GM04504 (cell line): ENCODE results near the gene ABCC4.

Source experiments
- DNase-seq: peaks from one replicate; pipeline ENCODE4 v3.0.0-alpha.2; 2012; ENCODE audit warnings: low read depth

The ABCC4 gene

DNA sequence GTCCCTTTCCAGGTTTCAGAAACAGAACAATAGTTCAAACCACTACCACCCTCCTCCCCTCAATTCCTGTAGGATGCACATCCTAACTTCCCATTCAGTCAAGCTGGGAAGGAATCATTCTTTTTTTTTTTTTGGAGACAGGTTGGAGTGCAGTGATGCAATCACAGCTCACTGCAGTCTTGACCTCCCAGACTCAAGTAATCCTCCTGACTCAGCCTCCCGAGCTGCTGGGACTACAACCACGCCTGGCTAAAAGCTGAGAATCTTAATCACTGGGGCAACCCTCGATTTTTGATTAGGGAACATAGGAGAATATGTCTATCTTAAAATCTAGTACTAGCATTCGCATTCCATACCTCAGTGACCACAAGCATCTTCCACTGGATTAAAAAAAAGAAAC lies 146.2 kb downstream of the ABCC4 start:
- DNase-seq: no peak

- DNase-seq: peak; percentile 16
Measured at GRCh38 chr13:95154413-95154886, 146.8 kb downstream of the ABCC4 start.

GRCh38 chr13:95153647-95154412 lies 147.4 kb downstream of the ABCC4 start:
- no peak for DNase-seq

DNA sequence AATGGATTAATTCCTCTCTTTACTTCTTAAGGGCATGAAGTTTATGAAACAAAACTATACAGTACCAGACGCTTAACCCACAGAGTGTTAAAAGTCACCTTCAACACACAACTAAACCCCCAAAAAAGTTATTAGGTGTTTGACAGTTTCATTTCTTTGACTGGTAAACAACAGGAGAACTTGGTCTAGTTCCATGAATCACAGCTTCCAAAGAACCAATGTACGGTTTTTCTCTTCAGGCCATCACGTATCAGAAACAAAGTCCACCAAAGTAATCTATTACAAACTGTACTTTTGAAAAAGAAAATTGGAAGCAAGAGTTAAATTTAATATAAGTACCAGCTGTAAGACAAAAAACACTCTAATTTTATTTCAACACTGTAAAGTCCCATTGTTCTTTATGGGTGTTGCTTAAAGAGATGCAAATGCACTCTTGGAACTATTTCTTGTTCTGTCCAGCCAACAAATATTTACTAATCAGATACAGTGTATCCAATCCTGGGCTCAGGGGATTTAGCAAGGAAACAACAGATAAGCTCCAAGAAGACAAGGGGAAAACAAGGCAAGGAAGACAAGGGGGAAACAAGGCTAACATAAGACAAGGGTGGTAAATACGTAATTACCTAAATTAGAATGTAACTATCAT lies 149.2 kb downstream of the ABCC4 start:
- DNase-seq: no peak

DNA sequence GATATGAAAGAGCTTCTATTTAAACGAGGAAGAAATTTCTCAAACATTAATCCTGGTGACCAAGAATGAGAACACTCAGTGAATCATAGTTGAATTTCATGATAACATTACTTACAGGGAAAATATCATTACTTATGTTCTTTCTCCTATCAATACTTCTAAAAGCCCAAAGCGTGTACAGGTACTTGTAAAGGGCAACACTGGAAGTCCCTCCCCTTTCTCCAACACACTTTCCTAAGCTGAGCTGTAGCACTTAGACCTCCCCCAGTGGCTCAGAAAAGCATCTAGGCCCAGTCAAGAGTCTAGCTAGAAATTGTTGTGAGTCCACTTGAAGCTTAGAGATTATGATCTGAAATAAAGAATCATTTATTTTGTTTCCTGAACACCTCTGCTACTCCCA lies 150.7 kb downstream of the ABCC4 start:
- no peak for DNase-seq

GRCh38 chr13:95146486-95146885 lies 154.8 kb downstream of the ABCC4 start:
- DNase-seq: peak; percentile 17

DNA sequence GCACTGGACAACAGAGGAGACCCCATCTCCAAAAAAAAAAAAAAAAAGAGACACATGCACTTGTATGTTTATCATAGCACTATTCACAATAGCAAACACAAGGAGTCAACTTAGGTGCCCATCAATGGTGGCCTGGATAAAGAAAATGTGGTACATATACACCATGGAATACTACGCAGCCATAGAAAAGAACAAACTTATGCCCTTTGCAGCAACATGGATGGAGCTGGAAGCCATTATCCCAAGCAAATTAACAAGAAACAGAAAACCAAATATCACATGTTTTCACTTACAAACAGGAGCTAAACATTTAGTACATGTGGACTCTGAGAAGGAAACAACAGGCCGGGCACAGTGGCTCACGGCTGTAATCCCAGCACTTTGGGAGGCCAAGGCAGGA lies 155.7 kb downstream of the ABCC4 start:
- DNase-seq: no peak

- DNase-seq: no peak
Measured at GRCh38 chr13:95140502-95140901, 160.7 kb downstream of the ABCC4 start.

GRCh38 chr13:95138876-95139585 lies 162.2 kb downstream of the ABCC4 start:
- DNase-seq: no peak

DNA sequence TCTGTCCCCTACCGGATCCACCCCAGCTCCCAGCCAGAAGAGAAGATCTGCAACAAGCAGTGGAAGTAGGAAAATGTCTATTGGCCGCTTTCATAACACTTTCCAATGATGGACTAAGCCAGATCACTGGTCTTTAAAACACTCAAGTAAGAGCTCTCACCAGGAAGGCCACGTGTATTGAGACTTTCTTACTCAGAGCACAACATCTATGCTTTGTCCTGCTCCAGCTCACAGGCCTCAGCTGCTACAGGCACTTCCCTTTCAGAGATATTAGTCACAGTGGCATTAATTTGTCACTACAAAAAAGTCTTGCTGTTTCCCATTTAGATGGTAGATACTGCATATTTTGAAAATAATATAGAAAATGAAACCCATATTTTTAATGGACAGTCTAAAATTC lies 164.2 kb downstream of the ABCC4 start:
- no peak for DNase-seq

GRCh38 chr13:95136638-95137037 lies 164.6 kb downstream of the ABCC4 start:
- DNase-seq: no peak

GRCh38 chr13:95133498-95133897 lies 167.8 kb downstream of the ABCC4 start:
- no peak for DNase-seq

- DNase-seq: no peak
Measured at GRCh38 chr13:95129004-95129403, 172.2 kb downstream of the ABCC4 start.

DNA sequence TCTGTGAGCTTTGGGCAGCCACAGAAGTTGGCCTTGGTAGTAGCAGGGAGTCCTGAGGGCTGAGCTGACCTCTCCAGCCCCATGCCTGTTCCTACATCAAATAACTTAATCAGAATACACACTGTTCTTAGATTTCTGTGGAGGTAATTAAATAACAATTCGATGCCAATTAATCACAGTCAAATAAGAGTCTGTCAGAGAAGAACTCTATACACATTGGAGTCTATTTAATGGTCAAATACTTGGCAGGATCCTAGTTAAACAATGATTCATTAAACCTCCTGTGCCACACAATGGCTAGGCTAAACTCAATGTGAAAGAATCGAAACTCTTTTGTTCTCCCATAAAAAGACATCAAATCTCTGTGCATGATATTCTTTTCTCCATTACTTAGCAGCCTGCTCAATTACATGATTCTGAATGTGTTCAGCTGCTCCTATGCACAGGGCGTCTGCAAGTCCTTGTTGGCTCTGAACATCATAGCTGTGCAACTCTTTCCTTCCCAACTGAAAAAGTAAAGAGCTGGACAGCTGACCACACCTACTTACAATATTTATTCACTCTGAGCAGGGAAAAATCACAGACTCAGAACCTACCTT lies 173.1 kb downstream of the ABCC4 start:
- no peak for DNase-seq

DNA sequence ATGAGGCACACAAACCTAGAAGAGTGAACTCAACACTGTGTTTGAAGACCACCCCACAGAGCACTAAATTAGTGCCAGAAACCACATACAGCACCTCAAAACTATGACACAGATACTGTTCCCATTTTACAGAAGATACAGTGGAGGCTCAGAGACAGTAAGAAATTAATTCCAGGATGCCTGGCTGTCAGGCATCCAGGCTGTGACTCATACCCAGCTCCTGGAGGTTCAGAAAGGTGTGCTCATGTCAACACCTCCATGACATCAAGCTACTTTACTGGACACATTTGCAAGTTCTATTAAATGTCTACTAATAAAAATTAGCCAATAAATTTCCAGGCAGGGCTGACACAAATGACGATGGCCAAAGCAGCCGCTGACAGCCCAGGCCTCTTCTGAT lies 176.3 kb downstream of the ABCC4 start:
- DNase-seq: no peak

GRCh38 chr13:95123726-95124125 lies 177.5 kb downstream of the ABCC4 start:
- no peak for DNase-seq

GRCh38 chr13:95122063-95122462 lies 179.2 kb downstream of the ABCC4 start:
- DNase-seq: no peak

DNA sequence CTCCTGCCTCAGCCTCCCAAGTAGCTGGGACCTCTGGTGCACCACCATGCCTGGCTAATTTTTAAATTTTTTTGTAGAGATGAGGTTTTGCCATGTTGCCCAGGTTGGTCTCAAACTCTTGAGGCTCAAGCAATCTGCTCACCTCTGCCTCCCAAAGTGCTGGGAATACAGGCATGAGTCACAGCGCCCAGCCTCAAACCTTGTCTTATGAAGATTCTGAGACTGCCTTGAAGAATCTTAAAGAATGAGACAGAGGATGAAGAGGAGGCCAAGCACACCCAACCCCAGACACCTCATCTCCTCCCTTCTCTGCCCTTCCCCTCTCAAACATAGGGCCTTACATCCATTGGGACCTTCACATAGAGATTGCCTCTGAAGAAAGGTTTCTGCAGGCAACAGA lies 179.7 kb downstream of the ABCC4 start:
- no peak for DNase-seq

GRCh38 chr13:95120650-95121049 lies 180.6 kb downstream of the ABCC4 start:
- DNase-seq: no peak

DNA sequence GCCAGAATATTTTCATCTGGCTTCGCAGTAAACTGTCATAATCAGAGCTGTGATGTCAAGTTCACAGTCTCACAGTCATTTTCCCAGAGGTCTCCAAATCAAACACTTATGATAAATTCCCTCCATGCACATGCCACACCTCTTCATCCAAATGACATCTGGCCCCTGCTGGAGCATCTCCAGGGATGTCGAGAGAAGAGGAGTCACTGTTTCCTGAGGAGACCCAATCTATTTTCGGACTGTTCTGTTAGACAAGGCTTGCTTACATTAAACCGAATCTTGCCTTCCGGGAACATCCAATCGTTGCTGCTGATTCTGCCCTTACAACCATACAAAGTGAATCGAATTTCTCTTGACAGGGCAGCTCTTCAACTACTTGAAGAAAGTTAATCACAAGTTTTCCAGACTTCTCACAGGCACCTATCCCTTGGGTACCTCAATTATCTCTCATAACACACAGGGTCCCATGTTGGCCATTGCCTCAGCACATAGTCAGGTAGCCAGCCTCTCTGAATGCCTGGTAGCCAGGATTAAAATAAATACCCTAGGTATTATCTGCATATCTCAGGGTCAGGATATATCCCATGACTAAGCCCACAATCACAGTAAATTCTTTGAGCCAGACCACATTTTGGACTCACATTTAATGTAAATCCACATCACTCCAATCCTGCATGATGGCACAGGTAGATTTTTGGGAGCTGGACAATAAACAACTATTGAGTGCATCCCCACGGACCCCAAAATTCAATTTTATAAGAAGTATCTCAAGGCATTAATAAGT lies 182.5 kb downstream of the ABCC4 start:
- DNase-seq: no peak

GRCh38 chr13:95117092-95117491 lies 184.2 kb downstream of the ABCC4 start:
- DNase-seq: no peak

DNA sequence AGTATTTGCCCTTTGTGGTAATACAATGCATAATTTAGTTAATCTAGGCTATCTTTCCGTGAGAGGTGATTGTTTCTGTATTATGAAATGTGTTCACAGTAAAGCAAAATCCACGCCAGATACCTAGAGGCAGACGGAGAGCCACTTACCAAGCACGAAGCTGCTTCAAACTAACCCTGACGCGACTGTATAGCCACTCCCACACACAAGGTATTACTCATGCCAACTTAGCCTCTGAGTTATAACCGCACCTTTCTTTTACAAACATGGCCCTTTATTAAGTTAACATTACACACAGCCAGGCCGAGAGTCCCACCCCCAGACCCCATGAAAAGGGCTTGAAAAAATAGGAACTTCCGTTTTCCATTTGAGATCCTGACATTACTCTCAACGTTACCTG lies 185.7 kb downstream of the ABCC4 start:
- no peak for DNase-seq
